HFF-Myc (cell line): Measurements from ENCODE around the gene CD2BP2.

Source experiments
- DNase-seq: peaks from one replicate; pipeline ENCODE4 v3.0.0-alpha.2; 2011; ENCODE audit warnings: low read depth; ENCODE audit errors: extremely low read depth
- H3K4me3 ChIP-seq: replicated peaks from 2 replicates; pipeline ENCODE4 v1.5.1; 2011; ENCODE audit warnings: low read depth, mild to moderate bottlenecking, control low read depth, low read length
- CTCF ChIP-seq: IDR thresholded peaks from 2 replicates; pipeline ENCODE4 v1.5.1; 2012; ENCODE audit warnings: mild to moderate bottlenecking, low read depth, low read length, control low read depth; ENCODE audit errors: missing control alignments

Gene CD2BP2

GRCh38 chr16:30372725-30373124 is 17.6 kb upstream of the CD2BP2 start:
- no peak overlapping the region for H3K4me3 ChIP-seq
- no peak for DNase-seq
- TF ChIP-seq CTCF = no peak

GRCh38 chr16:30372038-30372712 is 17.1 kb upstream of the CD2BP2 start:
- no peak for TF ChIP-seq CTCF
- no peak overlapping the region for H3K4me3 ChIP-seq
- no peak for DNase-seq

GRCh38 chr16:30371248-30371816 is 16.2 kb upstream of the CD2BP2 start:
- no peak for TF ChIP-seq CTCF
- no peak for DNase-seq
- peak overlapping the region; percentile 43 for H3K4me3 ChIP-seq

- peak; percentile 32 for TF ChIP-seq CTCF
These were observed 15.5 kb upstream of the CD2BP2 start, which contains the start of gene TBC1D10B for GRCh38 chr16:30370456-30371247. Gene TBC1D10B, minus strand, starts transcription at chr16:30370494. Its CDS starts 311 bp downstream, at chr16:30370183.

GRCh38 chr16:30369938-30370455 is 14.9 kb upstream of the CD2BP2 start:
- DNase-seq = no peak
- peak overlapping the region; percentile 88 for H3K4me3 ChIP-seq
- no peak for TF ChIP-seq CTCF

More at GRCh38 chr16:30370456-30371247, 15.5 kb upstream of the CD2BP2 start, which contains the start of gene TBC1D10B:
- peak within 1 kb of the TSS; percentile 88 for H3K4me3 ChIP-seq
- peak; percentile 100 for DNase-seq

- DNase-seq = no peak
- TF ChIP-seq CTCF = no peak
- H3K4me3 ChIP-seq = peak overlapping the region; percentile 88
These were observed 14.2 kb upstream of the CD2BP2 start for GRCh38 chr16:30369091-30369937.
